HG02588 (cell line): ENCODE results near the gene GAGE12J.
"Not testable (repeated sequence)": the region's sequence is repeated elsewhere in the genome, so short reads cannot be mapped to it uniquely, and the experiment has no call there.

Experiments
- ATAC-seq: cut with Tn5 transposase; IDR thresholded peaks from one replicate; pipeline ENCODE4 v1.9.1; 2021; ENCODE audit warnings: mild to moderate bottlenecking, moderate library complexity; ENCODE audit not compliant: unreplicated experiment

GAGE12J gene, protein sequence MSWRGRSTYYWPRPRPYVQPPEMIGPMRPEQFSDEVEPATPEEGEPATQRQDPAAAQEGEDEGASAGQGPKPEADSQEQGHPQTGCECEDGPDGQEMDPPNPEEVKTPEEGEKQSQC

DNA sequence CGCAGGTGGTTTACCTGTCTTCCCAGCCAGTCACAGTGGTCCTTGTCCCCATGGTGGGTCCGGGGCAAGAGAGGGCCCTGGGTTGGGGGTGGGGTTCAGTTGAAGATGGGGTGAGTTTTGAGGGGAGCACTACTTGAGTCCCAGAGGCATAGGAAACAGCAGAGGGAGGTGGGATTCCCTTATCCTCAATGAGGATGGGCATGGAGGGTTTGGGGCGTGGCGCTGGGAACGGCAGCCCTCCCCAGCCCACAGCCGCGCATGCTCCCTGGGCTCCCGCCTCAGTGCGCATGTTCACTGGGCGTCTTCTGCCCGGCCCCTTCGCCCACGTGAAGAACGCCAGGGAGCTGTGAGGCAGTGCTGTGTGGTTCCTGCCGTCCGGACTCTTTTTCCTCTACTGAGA is at the start of gene GAGE12J:
Gene GAGE12J, plus strand, starts transcription at position 301 of the 400 bp plus-strand sequence. CDS start 1,157 bp downstream, outside the sequence.
- not testable (repeated sequence) for ATAC-seq

DNA sequence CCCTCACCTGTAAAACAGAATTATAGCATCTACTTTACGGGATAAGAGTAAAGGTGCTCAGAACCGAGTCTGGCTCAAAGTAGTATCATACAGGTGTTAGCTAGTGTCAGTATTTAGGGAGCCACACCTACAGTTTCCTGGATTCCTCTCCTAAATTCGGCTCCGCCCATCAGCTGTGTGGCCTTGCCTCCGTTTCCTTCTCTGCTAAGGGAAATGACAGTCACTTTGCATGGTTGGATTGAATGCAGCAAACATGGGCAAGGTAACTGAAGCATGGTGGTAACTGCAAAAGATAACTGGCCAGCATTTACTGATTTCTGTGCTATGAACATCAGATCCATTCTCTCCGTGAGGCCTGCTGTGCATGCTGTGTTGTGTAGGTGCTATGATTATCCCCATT is 49.4 kb upstream of the GAGE12J start:
- no peak for ATAC-seq

DNA sequence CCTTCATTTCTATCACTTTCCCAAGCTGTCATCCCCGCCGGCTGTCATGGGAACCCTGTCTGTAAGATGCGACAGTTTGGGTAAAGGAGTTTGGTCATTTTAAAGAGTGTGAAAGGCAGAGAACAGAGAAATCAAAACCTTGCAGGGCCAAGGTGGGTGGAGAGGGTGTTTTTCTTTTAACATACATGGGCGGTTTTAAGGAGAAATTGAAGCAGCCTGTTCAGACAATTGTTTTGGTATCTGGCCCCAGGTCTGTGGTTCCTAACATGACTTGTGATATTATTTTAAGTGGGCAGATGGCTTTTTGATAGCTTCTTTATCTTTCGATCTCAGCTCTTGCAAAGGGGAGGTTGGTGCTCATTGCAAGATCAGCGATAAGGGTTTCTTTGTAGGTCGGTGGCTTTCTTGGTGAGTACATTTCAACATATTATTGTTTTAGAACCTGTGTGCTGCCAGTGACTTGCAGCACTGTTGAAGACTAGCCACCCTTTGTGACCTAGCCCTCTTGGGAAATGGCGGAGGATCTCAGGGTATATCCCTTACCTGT is 48.6 kb upstream of the GAGE12J start:
- no peak for ATAC-seq

DNA sequence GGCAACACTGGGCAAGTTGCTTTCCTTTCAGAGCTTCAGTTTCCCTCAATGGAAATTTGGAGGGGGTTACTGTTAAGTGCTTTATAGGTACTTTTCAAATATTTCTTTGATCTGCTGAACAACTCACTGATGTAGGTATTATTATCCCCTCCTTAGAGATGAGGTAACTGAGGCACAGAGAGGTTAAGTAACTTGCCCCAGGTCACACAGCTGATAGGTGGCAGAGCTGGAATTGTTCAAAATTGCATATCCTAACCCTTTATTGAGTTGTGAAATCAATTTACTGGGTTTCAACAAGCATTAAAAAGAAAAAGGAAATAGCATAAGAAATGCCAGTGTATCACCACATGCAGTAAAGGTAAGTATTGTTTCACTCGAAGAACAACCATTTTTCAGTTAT is 45.6 kb upstream of the GAGE12J start:
- no peak for ATAC-seq

DNA sequence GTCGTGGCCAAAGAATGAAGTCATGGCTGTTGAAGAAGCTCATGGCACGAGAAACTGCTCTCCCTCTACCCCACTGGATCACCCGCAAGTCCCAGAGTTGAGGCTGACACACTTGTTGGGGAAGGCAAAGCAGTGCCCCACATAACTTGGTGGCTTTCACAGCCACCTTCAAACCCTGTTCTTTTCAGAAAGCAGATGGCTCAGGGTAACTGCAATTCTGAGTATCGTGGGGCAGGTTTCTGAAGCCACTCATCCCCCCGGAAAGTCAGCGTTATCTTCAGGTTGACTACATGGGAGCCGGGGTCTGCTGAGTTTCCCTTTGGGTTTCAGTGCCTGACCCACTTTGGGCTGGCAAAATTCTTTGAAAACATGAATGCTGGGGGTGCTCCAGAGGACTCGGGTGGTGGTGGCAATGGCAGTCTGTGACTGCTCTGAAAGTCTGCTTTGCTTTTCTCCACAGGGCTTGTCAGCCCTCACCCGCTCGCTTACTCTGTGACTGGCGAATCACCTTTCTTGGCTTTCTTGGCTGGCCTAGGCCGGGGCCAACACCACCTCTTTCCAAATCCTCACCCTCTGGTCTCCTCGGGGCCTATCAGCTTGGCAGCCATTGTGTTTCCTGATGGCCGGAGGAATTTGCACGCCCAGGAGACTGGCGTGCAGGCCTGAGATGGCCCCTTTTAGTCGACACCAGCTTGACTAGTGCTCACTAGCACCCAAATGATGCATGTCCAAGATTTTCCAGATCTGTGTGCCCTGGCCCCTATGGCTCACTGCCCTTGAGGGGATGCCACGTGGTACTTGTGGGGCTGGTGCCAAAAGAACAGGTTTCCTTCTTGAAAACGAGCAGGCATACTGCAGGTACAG is 44.9 kb upstream of the GAGE12J start:
- ATAC-seq = no peak

DNA sequence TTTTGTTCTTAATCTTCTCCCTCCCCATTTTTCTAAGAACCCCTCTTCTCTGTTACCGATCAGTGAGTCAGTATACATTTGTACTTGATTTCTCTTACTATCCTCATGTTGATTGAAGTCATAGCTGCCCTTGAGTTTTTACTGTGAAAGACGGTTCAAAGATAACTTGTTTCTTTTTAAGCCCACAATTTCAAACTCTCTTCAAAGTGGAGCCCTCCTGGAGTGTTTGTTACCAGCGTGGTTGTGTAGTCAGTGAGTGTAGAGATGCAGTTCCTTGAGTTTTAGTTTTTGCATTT is 44.4 kb upstream of the GAGE12J start:
- ATAC-seq = no peak

DNA sequence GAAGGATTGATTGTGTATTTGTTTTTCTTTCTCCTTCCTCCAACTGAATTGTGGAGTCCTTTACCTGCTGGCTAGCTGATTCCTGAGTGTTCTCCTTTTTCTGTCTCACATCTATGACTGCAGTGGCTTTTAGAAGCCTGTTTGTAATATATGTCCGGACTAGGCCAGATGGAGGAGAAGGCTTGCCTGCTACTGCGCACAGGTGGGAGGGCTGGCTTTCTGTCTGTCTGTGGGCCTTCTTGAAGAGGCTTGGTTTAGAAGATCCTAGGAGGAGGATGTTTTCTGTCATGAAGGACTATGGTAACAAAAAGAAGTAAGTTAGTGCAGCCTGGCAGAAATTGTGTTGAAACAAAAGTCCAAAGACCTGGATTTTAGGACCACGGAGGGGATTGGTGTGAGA is 43.8 kb upstream of the GAGE12J start:
- ATAC-seq = no peak

DNA sequence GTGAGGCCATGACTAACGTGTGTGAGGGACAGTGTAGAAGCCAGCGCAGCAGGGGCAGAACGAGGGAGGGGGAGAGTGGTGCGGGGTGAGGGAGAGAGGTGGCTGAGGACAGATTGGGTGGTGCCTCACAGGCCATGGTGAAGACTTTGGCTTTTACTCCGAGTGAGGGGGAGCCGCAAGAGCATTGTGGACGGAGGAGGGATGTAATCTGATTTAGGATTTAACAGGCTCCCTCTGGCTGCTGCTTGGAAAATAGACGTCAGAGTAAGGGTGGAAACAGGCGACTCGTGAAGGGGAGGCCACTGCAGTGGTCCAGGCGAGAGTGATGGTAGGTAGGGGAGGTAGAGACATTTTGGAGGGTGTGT is 39.2 kb upstream of the GAGE12J start:
- no peak for ATAC-seq

DNA sequence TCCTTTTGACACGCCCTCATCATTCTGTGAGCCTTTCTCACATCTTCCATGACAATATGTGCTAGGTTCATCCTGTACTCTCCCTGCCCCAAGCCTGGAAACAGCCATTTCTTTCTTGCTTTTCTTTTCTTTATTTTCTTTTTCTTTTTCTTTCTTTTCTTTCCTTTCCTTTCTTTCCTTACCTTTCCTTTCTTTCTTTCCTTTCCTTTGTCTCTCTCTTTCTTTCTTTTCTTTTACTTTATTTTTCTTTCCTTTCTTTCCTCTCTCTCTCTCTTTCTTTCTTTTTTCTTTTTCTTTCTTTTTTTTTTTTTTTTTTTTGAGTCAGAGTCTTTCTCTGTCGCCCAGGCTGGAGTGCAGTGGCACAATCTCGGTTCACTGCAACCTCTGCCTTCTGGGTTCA is 37.6 kb upstream of the GAGE12J start:
- no peak for ATAC-seq

DNA sequence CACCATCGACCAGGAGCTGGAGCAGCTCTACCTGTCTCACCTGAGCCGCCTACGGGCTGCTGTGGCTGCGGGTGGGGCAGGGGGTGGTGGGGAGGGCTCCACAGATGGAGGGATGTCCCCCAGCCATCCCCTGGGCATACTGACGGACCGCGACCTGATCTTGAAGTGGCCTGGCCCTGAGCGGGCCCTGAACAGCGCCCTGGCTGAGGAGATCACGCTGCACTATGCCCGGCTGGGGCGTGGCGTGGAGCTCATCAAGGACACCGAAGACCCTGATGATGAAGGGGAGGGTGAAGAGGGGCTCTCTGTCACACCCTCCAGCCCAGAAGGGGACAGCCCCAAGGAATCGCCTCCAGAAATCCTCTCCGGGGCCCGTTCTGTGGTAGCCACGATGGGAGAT is 35.7 kb upstream of the GAGE12J start:
- ATAC-seq = no peak

DNA sequence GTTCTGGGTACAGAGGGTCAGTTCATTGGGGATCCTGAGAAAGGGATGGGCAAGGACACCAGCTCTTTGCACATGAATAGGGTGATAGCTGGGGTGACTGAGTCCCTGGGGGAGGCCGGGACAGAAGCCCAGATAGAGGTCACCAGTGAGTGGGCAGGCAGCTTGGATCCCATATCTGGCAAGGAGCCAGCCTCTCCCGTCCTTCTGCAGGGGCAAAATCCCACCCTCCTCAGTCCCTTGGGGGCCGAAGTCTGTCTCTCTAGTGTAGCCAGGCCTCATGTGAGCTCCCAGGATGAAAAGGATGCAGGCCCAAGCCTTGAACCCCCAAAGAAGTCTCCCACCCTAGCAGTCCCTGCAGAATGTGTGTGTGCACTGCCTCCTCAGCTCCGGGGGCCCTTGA is 35.3 kb upstream of the GAGE12J start:
- no peak for ATAC-seq

DNA sequence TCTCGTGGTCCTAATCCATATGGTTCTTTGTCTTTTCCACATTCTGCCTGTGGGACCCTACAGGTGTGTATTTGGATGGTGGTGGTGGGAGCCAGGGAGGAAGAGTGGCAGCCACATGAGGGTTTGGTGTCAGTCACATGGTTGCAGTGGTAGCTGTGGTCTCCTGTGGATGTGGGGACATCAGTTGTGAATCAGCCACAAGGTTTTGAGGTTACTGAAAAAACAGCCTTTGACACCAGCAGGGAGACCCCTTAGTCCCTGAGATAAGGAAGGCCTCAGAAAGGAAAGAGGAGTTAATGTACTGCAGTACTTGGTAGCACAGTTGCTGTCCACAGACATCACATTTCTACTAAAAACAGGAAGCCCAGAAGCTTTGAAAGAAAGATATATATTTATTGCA is 34.2 kb upstream of the GAGE12J start:
- ATAC-seq = no peak

DNA sequence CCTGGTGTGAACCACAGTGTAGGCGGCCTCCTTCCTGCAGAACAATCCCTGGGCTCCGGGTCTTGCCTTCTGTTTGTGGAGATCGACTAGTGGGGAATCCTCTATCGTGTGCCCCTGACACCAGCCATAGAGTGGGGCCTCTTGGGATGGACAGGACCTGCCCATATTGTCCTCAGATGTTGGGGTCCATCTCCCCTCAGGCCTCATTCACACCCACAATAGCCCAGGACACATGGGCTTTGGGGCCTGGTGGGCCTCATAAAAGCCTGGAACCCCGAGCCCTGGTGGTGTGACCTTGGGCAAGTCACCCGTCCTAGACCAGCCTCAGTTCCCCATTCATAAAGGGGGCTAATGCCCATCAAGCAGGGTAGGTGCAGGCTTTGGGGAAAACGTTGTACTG is 31.6 kb upstream of the GAGE12J start:
- no peak for ATAC-seq

DNA sequence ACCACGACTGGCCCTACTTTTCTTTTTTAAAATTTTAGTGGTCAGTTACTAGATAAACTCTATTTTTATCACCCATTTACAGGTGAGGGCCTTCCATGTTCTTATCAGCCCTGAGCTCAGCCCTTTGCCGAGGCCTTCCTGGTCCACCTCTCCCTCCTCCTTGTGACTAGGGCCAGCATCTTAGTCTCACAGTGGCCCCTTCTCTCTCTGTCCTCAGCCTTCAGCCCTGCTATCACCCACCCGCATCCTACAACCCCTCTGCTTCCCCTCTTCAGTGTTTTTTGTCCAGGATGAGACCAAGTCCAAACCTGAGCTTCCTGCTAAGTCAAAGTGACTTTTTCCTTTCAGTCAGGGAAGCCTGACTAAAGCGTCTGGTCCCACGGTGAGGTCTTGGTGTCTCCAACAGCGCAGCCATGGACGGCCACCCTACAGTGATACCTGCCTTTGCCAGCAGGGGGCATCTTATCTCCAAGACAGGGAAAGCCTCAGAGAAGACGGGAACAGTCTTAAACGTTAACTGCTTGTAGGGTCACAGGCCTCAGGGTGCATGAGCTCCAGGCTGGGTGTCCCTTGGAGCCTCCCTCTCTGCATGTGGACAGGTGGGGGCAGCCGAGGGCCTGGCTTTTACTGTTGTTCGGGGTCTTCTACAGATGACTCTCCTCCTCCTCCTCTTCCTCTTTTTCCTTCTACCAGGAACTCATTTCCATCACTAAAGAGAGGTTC is 30.1 kb upstream of the GAGE12J start:
- no peak for ATAC-seq

DNA sequence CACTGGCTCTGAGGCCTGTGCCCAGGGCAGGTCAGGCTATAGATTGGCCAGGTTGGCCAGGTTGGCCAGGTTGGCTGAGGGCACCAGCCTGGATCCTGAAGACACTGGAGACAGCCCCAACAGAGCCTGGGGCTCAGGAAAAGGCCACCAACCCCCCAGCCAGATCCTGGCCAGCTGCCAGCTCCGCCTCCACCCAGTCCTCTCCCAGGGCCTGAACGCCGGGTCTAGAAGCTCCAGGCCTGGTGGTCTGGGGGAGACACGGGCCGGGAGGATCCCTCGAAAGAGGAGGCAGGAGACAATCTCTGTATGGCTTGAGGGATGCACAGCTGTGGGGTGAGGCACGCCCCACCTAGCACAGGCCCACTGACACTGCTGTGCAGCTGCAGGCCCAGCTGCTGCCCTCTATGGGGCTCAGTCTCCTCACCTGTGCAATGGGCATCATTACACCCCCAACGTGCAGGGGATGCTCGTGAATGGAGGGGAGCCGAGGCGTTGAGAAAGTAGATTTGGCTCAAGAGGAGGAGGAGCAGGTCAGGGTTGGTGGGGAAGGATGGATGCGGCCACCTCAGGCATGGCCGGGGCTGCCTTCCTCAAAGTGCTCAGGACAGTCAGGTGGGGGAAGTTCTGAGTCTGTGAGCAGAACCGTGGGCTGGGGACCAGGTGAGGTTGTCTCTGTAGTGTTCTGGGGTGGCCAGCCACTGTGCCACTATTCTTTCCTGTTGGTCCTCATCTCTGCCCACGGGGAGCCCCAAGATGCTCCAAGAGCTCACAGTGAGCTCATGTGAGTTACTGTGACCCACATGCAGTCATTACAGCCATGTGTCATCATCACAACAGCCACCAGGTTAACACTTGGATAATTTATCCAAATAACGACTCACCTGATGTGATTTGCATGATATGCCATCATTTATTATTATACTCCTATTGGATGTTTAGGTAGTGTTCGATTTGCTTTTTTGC is 29.2 kb upstream of the GAGE12J start:
- no peak for ATAC-seq

DNA sequence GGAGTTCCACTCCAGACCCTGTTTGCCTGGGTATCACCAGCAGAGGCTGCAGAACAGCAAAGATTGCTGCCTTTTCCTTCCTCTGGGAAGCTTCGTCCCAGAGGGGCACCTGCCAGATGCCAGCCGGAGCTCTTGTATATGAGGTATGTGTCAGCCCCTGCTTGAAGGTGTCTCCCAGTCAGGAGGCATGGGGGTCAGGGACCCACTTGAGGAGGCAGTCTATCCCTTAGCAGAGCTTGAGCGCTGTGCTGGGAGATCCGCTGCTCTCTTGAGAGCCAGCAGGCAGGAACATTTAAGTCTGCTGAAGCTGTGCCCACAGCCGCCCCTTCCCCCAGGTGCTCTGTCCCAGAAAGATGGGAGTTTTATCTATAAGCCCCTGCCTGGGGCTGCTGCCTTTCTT is 22.5 kb upstream of the GAGE12J start:
- ATAC-seq = not testable (repeated sequence)

DNA sequence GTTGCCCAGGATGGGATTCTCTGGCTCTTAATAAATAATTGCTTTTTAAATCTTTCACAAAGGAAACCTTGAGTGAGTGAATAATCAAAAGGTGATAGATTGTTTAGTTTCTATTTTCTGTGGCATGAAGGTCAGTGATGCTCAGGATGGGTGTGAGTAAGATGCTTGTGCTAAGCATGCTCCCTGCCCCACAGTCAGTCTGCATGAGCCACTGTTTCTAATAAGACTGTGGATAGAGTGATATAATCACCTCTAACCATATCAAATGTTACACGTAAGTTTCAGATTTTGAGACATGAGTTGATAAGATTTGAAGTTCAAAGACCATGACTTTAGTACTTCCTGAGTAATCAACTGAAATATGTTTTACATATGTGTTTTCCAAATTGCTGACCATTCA is 21.1 kb upstream of the GAGE12J start:
- no peak for ATAC-seq

DNA sequence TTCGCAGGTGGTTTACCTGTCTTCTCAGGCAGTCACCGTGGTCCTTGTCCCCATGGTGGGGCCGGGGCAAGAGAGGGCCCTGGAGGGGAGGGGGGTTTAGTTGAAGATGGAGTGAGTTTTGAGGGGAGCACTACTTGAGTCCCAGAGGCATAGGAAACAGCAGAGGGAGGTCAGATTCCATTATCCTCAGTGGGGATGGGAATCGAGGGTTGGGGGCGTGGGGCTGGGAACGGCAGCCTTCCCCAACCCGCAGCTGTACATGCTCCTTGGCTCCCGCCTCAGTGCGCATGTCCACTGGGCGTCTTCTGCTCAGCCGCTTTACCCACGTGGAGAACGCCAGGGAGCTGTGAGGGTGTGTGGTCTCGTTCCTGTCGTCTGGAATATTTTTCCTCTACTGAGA is 18.5 kb upstream of the GAGE12J start, which contains the start of gene GAGE10:
Gene GAGE10, plus strand, starts transcription at position 301 of the 400 bp plus-strand sequence. CDS start 1,214 bp downstream, outside the sequence.
- ATAC-seq = no peak

DNA sequence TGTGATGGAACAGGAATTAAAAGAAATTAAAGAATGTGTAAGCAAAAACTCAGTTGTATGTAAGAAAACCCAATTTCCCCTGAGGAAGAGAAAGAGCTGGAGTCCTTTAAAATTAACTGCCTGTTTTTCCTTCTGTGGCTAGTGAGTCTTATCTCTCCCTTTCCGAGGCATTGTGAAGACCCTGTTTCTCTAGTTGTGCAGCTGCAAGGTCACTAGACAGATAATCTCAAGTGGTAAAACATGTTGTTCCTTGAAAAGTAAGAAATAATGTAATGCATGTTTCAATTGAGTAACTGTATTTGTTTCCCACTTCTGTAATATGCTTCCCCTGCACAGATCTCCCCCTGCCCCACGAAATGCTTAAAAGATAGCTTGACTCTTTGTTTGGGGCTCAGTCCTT is 14.1 kb upstream of the GAGE12J start:
- ATAC-seq = not testable (repeated sequence)

DNA sequence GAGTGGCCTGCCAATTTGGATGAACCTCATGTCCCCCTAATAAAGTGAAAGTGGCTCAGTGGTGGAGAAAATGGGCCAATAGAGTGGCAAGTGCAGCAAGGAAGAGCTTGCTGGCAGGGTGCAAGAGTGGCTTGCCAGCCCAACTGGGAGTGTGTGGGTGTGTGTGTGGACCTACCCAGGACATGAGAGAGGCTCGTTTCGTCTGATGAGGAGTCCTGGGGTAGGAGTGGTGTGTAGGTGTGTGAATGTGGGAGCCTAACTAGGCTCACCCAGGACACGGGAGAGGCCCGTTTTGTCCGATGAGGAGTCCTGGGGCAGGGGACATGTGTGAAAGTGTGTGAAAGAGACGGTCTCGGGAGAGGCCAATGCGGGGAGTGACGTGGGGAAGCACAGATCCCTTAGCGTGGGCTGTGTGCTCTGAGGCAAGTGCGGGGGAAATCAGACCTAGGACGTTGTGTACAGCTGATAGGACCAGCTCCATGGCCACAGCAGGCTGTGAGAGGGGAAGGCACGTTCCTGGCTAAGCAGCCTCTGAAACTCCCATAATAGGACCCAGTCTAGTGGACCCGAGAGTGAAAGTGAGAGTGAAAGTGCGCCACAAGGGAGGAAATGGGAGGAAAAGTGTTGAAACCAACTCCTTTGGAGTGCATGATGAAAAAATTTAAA is 13.1 kb upstream of the GAGE12J start:
- no peak for ATAC-seq
